SK-N-SH (cell line): ENCODE results near the gene ZC3H13. TPM values are rescaled to one million over a fixed set of nuclear protein-coding genes. Genes with fewer than 3 reads are reported as not detected.

Experiments
- CTCF ChIA-PET: fragments of 300-600, 350-600 bp; formaldehyde crosslinking; extraction: SDS; loops from one replicate; lab custom pipeline; 2021; lab: Yijun Ruan, JAX
- POLR2A ChIA-PET: fragments of 350-600 bp; sonication (Branson Sonifier 250); formaldehyde crosslinking; extraction: SDS; loops from one replicate; lab custom pipeline; 2020; ENCODE audit warnings: antibody characterized with exemption, inconsistent platforms; lab: Yijun Ruan, JAX
- DNase-seq: peaks from one replicate; pipeline ENCODE4 v3.0.0; 2012
- H2AFZ ChIP-seq: fragments of 200-600 bp; sonication (generic); 2 replicates; pipeline ENCODE4 v1.8.1; 2016; ENCODE audit warnings: antibody characterized with exemption, mild to moderate bottlenecking, low read depth
- H3F3A ChIP-seq: fragments of 200-600 bp; sonication (generic); replicated peaks from 2 replicates; pipeline ENCODE3; 2016; ENCODE audit warnings: antibody characterized with exemption, mild to moderate bottlenecking; ENCODE audit not compliant: insufficient read depth
- H3K27ac ChIP-seq, 2 experiments: fragments of 200-500 bp in 1 of 2; fragments of 200-600 bp in 1 of 2; sonication (Bioruptor generic) in 1 of 2; sonication (generic), shearing (Covaris generic) in 1 of 2; 2 replicates each; pipeline versions ENCODE4 v1.5.1 to v1.6.1; 2014 to 2016; ENCODE audit warnings: low read depth in 2 of 2, inconsistent platforms in 1 of 2, low read length in 1 of 2, mild to moderate bottlenecking in 1 of 2, mixed read lengths in 1 of 2
- H3K27me3 ChIP-seq: fragments of 200-600 bp; sonication (generic), shearing (Covaris generic); 2 replicates; pipeline ENCODE4 v1.6.1; 2016; ENCODE audit warnings: mixed run types; ENCODE audit not compliant: insufficient read depth
- H3K36me3 ChIP-seq, 2 experiments: fragments of 200-500 bp in 1 of 2; fragments of 200-600 bp in 1 of 2; sonication (Bioruptor generic) in 1 of 2; sonication (generic) in 1 of 2; replicated peaks in 1 of 2; 2 replicates each; pipeline versions ENCODE3 to v1.5.1; 2014 to 2016; ENCODE audit warnings: low read length in 1 of 2, mild to moderate bottlenecking in 1 of 2; ENCODE audit not compliant: insufficient read depth in 2 of 2, control insufficient read depth in 1 of 2
- H3K4me1 ChIP-seq, 2 experiments: fragments of 200-500 bp in 1 of 2; fragments of 200-600 bp in 1 of 2; sonication (Bioruptor generic) in 1 of 2; sonication (generic), shearing (Covaris generic) in 1 of 2; 2 replicates each; pipeline versions ENCODE4 v1.5.1 to v1.6.1; 2014 to 2016; ENCODE audit warnings: low read depth in 1 of 2, low read length in 1 of 2, mixed run types in 1 of 2; ENCODE audit not compliant: insufficient read depth in 2 of 2, control insufficient read depth in 1 of 2
- H3K4me2 ChIP-seq: fragments of 200-600 bp; sonication (generic), shearing (Covaris generic); 2 replicates; pipeline ENCODE4 v1.6.1; 2017; ENCODE audit warnings: mixed run types
- H3K4me3 ChIP-seq, 2 experiments: fragments of 200-500 bp in 1 of 2; fragments of 200-600 bp in 1 of 2; sonication (Bioruptor generic) in 1 of 2; sonication (generic), shearing (Covaris generic) in 1 of 2; 2 replicates each; pipeline versions ENCODE4 v1.5.1 to v1.8.1; 2014 to 2016; ENCODE audit warnings: low read depth in 2 of 2, inconsistent platforms in 1 of 2, low read length in 1 of 2, mild to moderate bottlenecking in 1 of 2, mixed read lengths in 1 of 2, moderate library complexity in 1 of 2
- H3K79me2 ChIP-seq: fragments of 200-600 bp; sonication (generic); 2 replicates; pipeline ENCODE4 v1.8.1; 2017; ENCODE audit warnings: mild to moderate bottlenecking; ENCODE audit not compliant: insufficient read depth
- H3K9ac ChIP-seq: fragments of 200-600 bp; sonication (generic); 2 replicates; pipeline ENCODE4 v1.6.1; 2017; ENCODE audit warnings: mixed run types
- H3K9me2 ChIP-seq: fragments of 200-600 bp; sonication (generic); 2 replicates; pipeline ENCODE4 v1.6.1; 2017; ENCODE audit warnings: mixed run types
- H3K9me3 ChIP-seq: fragments of 200-600 bp; sonication (generic); 2 replicates; pipeline ENCODE4 v1.6.1; 2017; ENCODE audit warnings: mixed run types, mild to moderate bottlenecking, moderate library complexity
- H4K20me1 ChIP-seq: fragments of 200-600 bp; sonication (generic); 2 replicates; pipeline ENCODE4 v1.6.1; 2017; ENCODE audit warnings: mild to moderate bottlenecking, mixed run types; ENCODE audit not compliant: insufficient read depth
- CHD2 ChIP-seq: fragments of 150-350 bp; IDR thresholded peaks from 2 replicates; pipeline ENCODE4 v1.6.1; 2018; ENCODE audit warnings: low read length; ENCODE audit not compliant: partially characterized antibody
- ELF1 ChIP-seq: IDR thresholded peaks from 2 replicates; pipeline ENCODE4 v1.4.0; 2012
- EZH2phosphoT487 ChIP-seq: fragments of 200-600 bp; sonication (generic); IDR thresholded peaks from 2 replicates; pipeline ENCODE4 v1.6.1; 2017; ENCODE audit warnings: low read depth, mixed run types, mild to moderate bottlenecking, antibody characterized with exemption, moderate library complexity, borderline replicate concordance
- FOSL2 ChIP-seq: IDR thresholded peaks from 2 replicates; pipeline ENCODE4 v1.4.0; 2012; ENCODE audit warnings: low read depth, mild to moderate bottlenecking, moderate library complexity, borderline replicate concordance
- FOXJ3 ChIP-seq: sonication (generic); formaldehyde crosslinking; IDR thresholded peaks from 2 replicates; pipeline ENCODE4 v1.5.1; 2020; ENCODE audit warnings: mild to moderate bottlenecking, missing genetic modification reagents
- FOXM1 ChIP-seq: IDR thresholded peaks from 2 replicates; pipeline ENCODE4 v1.4.0; 2012; ENCODE audit warnings: low read depth, mild to moderate bottlenecking
- GATA2 ChIP-seq: sonication (generic); formaldehyde crosslinking; IDR thresholded peaks from 2 replicates; pipeline ENCODE4 v1.5.0; 2020; ENCODE audit warnings: mild to moderate bottlenecking, missing genetic modification reagents
- JUND ChIP-seq: IDR thresholded peaks from 2 replicates; pipeline ENCODE4 v1.4.0; 2012
- MEF2A ChIP-seq: IDR thresholded peaks from 2 replicates; pipeline ENCODE4 v1.4.0; 2012; ENCODE audit warnings: low read depth, borderline replicate concordance
- MXI1 ChIP-seq: IDR thresholded peaks from 2 replicates; pipeline ENCODE4 v1.6.1; 2012; ENCODE audit warnings: mild to moderate bottlenecking, low read depth, low read length, improper control_type of control experiment
- NFIC ChIP-seq: IDR thresholded peaks from 2 replicates; pipeline ENCODE4 v1.4.0; 2012; ENCODE audit warnings: borderline replicate concordance
- NRF1 ChIP-seq: IDR thresholded peaks from 2 replicates; pipeline ENCODE4 v1.6.1; 2012; ENCODE audit warnings: low read depth, mild to moderate bottlenecking, low read length
- POLR2AphosphoS5 ChIP-seq: IDR thresholded peaks from 2 replicates; pipeline ENCODE4 v1.6.1; 2012; ENCODE audit warnings: low read depth, low read length
- RAD21 ChIP-seq: IDR thresholded peaks from 2 replicates; pipeline ENCODE4 v1.6.1; 2012; ENCODE audit warnings: mild to moderate bottlenecking, low read length
- RCOR1 ChIP-seq: fragments of 150-350 bp; IDR thresholded peaks from 2 replicates; pipeline ENCODE4 v1.6.1; 2017; ENCODE audit warnings: antibody characterized with exemption, low read length
- RFX5 ChIP-seq: IDR thresholded peaks from 2 replicates; pipeline ENCODE4 v1.6.1; 2012; ENCODE audit warnings: mild to moderate bottlenecking, improper control_type of control experiment, low read length
- SIN3A ChIP-seq: IDR thresholded peaks from 2 replicates; pipeline ENCODE4 v1.6.1; 2012; ENCODE audit warnings: low read depth, mild to moderate bottlenecking, low read length, moderate library complexity, borderline replicate concordance
- TAF1 ChIP-seq: IDR thresholded peaks from 2 replicates; pipeline ENCODE4 v1.6.1; 2012; ENCODE audit warnings: low read depth, mild to moderate bottlenecking, low read length, moderate library complexity, borderline replicate concordance
- TCF12 ChIP-seq: IDR thresholded peaks from 2 replicates; pipeline ENCODE4 v1.4.0; 2012
- TEAD4 ChIP-seq: IDR thresholded peaks from 2 replicates; pipeline ENCODE4 v1.4.0; 2012; ENCODE audit warnings: mild to moderate bottlenecking, borderline replicate concordance; ENCODE audit not compliant: insufficient read depth
- YY1 ChIP-seq: IDR thresholded peaks from 2 replicates; pipeline ENCODE4 v1.4.0; 2012; ENCODE audit warnings: low read depth, mild to moderate bottlenecking
- WGBS: methylation state at CpG from one replicate; pipeline ENCODE4 v1.1.6; 2017; ENCODE audit warnings: low lambda C conversion rate; 5-methylcytosine and 5-hydroxymethylcytosine counted together
- polyA plus RNA-seq, 3 experiments: library from polyadenylated mRNA; depleted of rRNA; stranded (reverse); fragments of >200 nt; gene quantifications; 2 replicates each; pipeline ENCODE4 v1.2.3, GENCODE V29; 2012
- TF ChIP-seq, protein P1 (sequence below): IDR thresholded peaks from 2 replicates; pipeline ENCODE4 v1.4.0; 2012; ENCODE audit warnings: low read depth
- TF ChIP-seq, protein P2 (sequence below): fragments of 150-350 bp; IDR thresholded peaks from 2 replicates; pipeline ENCODE4 v1.6.1; 2016; ENCODE audit warnings: mild to moderate bottlenecking, low read depth, low read length
- TF ChIP-seq, protein P3 (sequence below): IDR thresholded peaks from 2 replicates; pipeline ENCODE4 v1.4.0; 2012; ENCODE audit warnings: low read depth, borderline replicate concordance
- TF ChIP-seq, protein P4 (sequence below): IDR thresholded peaks from 2 replicates; pipeline ENCODE4 v1.4.0; 2012; ENCODE audit warnings: low read depth, borderline replicate concordance

Gene ZC3H13
- polyA plus RNA-seq, 1 of the 3 experiments (the other 2 are of a cell fraction): 4.4 TPM

DNA sequence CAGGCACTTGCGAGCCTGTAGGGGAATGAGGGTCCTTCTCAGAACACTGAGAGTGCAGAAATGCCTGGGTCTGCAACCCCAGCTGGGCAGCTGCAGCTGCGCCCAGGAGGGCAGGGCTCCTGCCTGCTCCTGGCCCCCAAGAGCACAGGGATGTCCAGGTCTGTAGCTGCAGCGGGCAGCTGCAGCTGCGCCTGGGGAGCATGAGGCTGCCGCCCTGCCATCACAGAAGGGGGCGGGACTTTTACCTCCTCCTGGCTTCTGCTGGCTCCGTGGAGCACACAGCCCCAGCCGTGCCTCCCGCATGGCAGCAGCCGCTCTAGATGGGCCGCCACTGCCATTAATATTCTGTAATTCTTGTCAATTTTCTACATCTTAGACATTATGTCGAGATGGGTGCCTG, 34.4 kb upstream of the ZC3H13 start (continued):
- TF ChIP-seq, protein P1, sequence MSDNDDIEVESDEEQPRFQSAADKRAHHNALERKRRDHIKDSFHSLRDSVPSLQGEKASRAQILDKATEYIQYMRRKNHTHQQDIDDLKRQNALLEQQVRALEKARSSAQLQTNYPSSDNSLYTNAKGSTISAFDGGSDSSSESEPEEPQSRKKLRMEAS: no peak

DNA sequence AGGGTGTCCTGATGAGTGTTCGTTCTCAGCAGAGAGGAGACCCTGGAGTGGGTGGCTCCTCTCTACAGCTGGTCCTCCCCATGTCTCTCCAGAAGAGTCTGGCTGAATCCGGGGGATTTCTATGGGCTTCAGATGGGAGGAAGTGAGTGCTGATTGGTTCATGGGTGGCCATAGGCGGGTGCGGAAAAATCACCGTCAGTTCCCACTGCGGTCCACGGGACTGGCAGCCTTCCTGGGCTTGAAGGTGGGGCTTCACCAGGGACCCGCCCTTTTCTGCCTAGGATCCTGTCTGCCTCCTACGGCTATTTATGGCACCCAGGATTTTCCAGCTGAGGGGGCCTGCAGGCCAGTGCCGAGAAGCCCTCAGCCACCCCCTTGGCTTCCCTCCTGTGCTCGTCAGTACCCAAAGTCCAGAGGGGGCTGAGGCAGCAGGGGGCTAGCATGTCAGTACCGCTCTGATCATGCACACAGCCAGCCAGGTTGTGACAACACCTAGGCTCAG, 33.9 kb upstream of the ZC3H13 start:
- no peaks in the 10 kb centered on the region for H3K9me2 ChIP-seq

DNA sequence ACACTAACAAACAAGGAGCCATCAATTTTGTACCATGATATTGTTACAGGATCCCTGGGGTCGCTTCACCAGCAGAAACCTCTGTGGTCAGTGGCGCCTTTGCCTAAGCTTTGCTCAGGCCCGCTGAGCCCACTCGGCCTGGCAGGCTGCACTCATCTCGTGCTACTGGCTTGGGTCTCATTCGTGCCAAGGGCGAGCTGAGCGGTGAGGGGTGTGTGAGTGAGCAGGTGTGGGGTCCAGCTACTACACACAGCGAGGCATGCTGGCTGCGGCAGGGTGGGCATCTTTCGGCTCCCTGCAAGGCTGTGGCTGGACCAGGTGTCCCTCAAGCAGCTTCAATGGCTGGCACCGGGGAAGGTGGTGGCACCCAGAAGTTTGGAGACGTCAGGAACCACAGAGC, 33.2 kb upstream of the ZC3H13 start:
- no peak for DNase-seq
- no peak overlapping the region for H3K4me3 ChIP-seq
- H4K20me1 ChIP-seq: no peaks in the 10 kb centered on the region
- no peak overlapping the region for H3K27ac ChIP-seq
- ChIA-PET POLR2A (no interaction called here), CTCF (interaction anchor here (0.8 to 1.0 kb wide), 2 partner anchors 9 to 100 kb away, joined by 3 to 4 read pairs; no protein-coding TSS in a partner anchor)
- H3K9ac ChIP-seq: no peak overlapping the region
- no peak overlapping the region for H2AFZ ChIP-seq
- H3K9me3 ChIP-seq: no peaks in the 10 kb centered on the region
- no peak overlapping the region for H3K4me2 ChIP-seq
- no peaks in the 10 kb centered on the region for H3K4me1 ChIP-seq
- H3K79me2 ChIP-seq: no peaks in the 10 kb centered on the region
- no peaks in the 10 kb centered on the region for H3K27me3 ChIP-seq
- H3K36me3 ChIP-seq: no peaks in the 10 kb centered on the region
- H3K9me2 ChIP-seq: no peaks in the 10 kb centered on the region
- 72% methylated on average over 8 of the region's 13 CpGs for WGBS
- no peaks in the 10 kb centered on the region for H3F3A ChIP-seq
- no peak for TF ChIP-seq TCF12
- TF ChIP-seq YY1: no peak
- no peak for TF ChIP-seq JUND
- TF ChIP-seq POLR2AphosphoS5: no peak
- TF ChIP-seq TAF1: no peak
- no peak for TF ChIP-seq RAD21
- TF ChIP-seq, protein P2, sequence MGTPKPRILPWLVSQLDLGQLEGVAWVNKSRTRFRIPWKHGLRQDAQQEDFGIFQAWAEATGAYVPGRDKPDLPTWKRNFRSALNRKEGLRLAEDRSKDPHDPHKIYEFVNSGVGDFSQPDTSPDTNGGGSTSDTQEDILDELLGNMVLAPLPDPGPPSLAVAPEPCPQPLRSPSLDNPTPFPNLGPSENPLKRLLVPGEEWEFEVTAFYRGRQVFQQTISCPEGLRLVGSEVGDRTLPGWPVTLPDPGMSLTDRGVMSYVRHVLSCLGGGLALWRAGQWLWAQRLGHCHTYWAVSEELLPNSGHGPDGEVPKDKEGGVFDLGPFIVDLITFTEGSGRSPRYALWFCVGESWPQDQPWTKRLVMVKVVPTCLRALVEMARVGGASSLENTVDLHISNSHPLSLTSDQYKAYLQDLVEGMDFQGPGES: no peak
- TF ChIP-seq NRF1: no peak
- no peak for TF ChIP-seq SIN3A
- no peak for TF ChIP-seq NFIC
- TF ChIP-seq FOSL2: no peak
- TF ChIP-seq, protein P1: no peak
- TF ChIP-seq FOXM1: no peak
- no peak for TF ChIP-seq EZH2phosphoT487
- TF ChIP-seq, protein P3, sequence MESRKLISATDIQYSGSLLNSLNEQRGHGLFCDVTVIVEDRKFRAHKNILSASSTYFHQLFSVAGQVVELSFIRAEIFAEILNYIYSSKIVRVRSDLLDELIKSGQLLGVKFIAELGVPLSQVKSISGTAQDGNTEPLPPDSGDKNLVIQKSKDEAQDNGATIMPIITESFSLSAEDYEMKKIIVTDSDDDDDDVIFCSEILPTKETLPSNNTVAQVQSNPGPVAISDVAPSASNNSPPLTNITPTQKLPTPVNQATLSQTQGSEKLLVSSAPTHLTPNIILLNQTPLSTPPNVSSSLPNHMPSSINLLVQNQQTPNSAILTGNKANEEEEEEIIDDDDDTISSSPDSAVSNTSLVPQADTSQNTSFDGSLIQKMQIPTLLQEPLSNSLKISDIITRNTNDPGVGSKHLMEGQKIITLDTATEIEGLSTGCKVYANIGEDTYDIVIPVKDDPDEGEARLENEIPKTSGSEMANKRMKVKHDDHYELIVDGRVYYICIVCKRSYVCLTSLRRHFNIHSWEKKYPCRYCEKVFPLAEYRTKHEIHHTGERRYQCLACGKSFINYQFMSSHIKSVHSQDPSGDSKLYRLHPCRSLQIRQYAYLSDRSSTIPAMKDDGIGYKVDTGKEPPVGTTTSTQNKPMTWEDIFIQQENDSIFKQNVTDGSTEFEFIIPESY: no peak
- TF ChIP-seq RFX5: no peak

More for the DNA sequence above, 33.9 kb upstream of the ZC3H13 start:
- Histone ChIP-seq H3K4me2 (no peak overlapping the region), H3K79me2 (no peaks in the 10 kb centered on the region), H3K9me3 (no peaks in the 10 kb centered on the region), H3F3A (no peaks in the 10 kb centered on the region)
- POLR2A ChIA-PET: no interaction called here
- TF ChIP-seq RCOR1: no peak
- TF ChIP-seq GATA2 (CRISPR knock-in tag): no peak
- TF ChIP-seq FOXJ3: no peak
- no peak for TF ChIP-seq RAD21
- no peak for TF ChIP-seq FOXM1
- TF ChIP-seq MEF2A: no peak
- TF ChIP-seq TAF1: no peak
- no peak for TF ChIP-seq FOSL2
- TF ChIP-seq, protein P4, sequence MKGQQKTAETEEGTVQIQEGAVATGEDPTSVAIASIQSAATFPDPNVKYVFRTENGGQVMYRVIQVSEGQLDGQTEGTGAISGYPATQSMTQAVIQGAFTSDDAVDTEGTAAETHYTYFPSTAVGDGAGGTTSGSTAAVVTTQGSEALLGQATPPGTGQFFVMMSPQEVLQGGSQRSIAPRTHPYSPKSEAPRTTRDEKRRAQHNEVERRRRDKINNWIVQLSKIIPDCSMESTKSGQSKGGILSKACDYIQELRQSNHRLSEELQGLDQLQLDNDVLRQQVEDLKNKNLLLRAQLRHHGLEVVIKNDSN: no peak
- no peak for TF ChIP-seq MXI1
- TF ChIP-seq ELF1: no peak
- TF ChIP-seq RFX5: no peak
- no peak for TF ChIP-seq TEAD4
- no peak for TF ChIP-seq CHD2
- TF ChIP-seq, all 33 proteins: peak for 0
- Histone ChIP-seq H3K4me3 (no peak overlapping the region), H3K9ac (no peak overlapping the region), H4K20me1 (no peaks in the 10 kb centered on the region), H2AFZ (no peak overlapping the region), H3K27me3 (no peaks in the 10 kb centered on the region), H3K4me1 (no peaks in the 10 kb centered on the region), H3K27ac (no peak overlapping the region), H3K36me3 (no peaks in the 10 kb centered on the region)
- no peak for DNase-seq
- 100% methylated on average over 1 of the region's 12 CpGs for WGBS
- CTCF ChIA-PET: interaction anchor here (0.8 to 1.0 kb wide), 2 partner anchors 8 to 101 kb away, joined by 3 to 4 read pairs; no protein-coding TSS in a partner anchor
